ENCODE measurements around the gene QSOX2.

QSOX2 gene

GRCh38 chr9:136235709-136236455, 9.7 kb downstream of the QSOX2 start:
- DNase-seq: no peak

GRCh38 chr9:136235171-136235570, 10.4 kb downstream of the QSOX2 start:
- no peak for DNase-seq

GRCh38 chr9:136234597-136234996, 11.0 kb downstream of the QSOX2 start:
- no peak for DNase-seq

- no peak for DNase-seq
Measured at GRCh38 chr9:136233868-136234267, 11.7 kb downstream of the QSOX2 start.

GRCh38 chr9:136233411-136233810, 12.2 kb downstream of the QSOX2 start:
- DNase-seq: no peak

- no peak for DNase-seq
Measured at GRCh38 chr9:136232969-136233368, 12.6 kb downstream of the QSOX2 start.

- no peak for DNase-seq
Measured at GRCh38 chr9:136231478-136232297, 13.9 kb downstream of the QSOX2 start.

- DNase-seq: no peak
Measured at GRCh38 chr9:136230773-136231172, 14.8 kb downstream of the QSOX2 start.

GRCh38 chr9:136230365-136230764, 15.2 kb downstream of the QSOX2 start:
- no peak for DNase-seq

GRCh38 chr9:136229096-136230065, 16.2 kb downstream of the QSOX2 start:
- no peak for DNase-seq

GRCh38 chr9:136228107-136228875, 17.3 kb downstream of the QSOX2 start:
- no peak for DNase-seq

- no peak for DNase-seq
Measured at GRCh38 chr9:136226680-136227407, 18.8 kb downstream of the QSOX2 start.

- peak; percentile 57 for DNase-seq
Measured at GRCh38 chr9:136225748-136226679, 19.6 kb downstream of the QSOX2 start.

- no peak for DNase-seq
Measured at GRCh38 chr9:136225366-136225747, 20.3 kb downstream of the QSOX2 start.

GRCh38 chr9:136223871-136224640, 21.6 kb downstream of the QSOX2 start:
- DNase-seq: no peak

GRCh38 chr9:136222906-136223285, 22.7 kb downstream of the QSOX2 start:
- DNase-seq: no peak

GRCh38 chr9:136222166-136222905, 23.3 kb downstream of the QSOX2 start:
- DNase-seq: no peak

- DNase-seq: no peak
Measured at GRCh38 chr9:136220017-136220729, 25.4 kb downstream of the QSOX2 start.
